Panc1 (cell line): ENCODE data around the gene LGALS3. TPM values are rescaled to one million over a fixed set of nuclear protein-coding genes. Genes with fewer than 3 reads are reported as not detected.

Source experiments
- ATAC-seq: fragments of 200-7000 bp; cut with Tn5 transposase; 2 replicates; pipeline ENCODE4 v1.9.1; 2020; ENCODE audit warnings: mild to moderate bottlenecking, moderate library complexity
- BruUV-seq: library from RNA; stranded (reverse); fragments of 400-500 nt; replicated peaks from 2 replicates; lab custom pipeline; 2021; lab: Mats Ljungman, UMichigan
- CTCF ChIA-PET: fragments of 300-600 bp; sonication (Branson Sonifier 250); formaldehyde crosslinking; loops from one replicate; lab custom pipeline; 2022; ENCODE audit warnings: antibody characterized with exemption; lab: Charles Lee
- POLR2A ChIA-PET: fragments of 300-600 bp; sonication (Branson Sonifier 250); formaldehyde crosslinking; loops from one replicate; lab custom pipeline; 2022; ENCODE audit warnings: antibody characterized with exemption; lab: Charles Lee
- DNase-seq: peaks from one replicate; pipeline ENCODE4 v3.0.0-alpha.2; 2010; ENCODE audit warnings: low read depth, low spot score
- H3K27ac ChIP-seq: 2 replicates; pipeline ENCODE4 v1.5.1; 2011; ENCODE audit warnings: mild to moderate bottlenecking, low read length, inconsistent platforms
- H3K27me3 ChIP-seq: fragments of 200-500 bp; sonication (Bioruptor generic); 2 replicates; pipeline ENCODE4 v1.6.0; 2014; ENCODE audit warnings: low read length, inconsistent platforms; ENCODE audit not compliant: control insufficient read depth, insufficient read depth
- H3K36me3 ChIP-seq: fragments of 200-500 bp; sonication (Bioruptor generic); 2 replicates; pipeline ENCODE4 v1.5.1; 2014; ENCODE audit warnings: inconsistent platforms, mild to moderate bottlenecking, low read length, moderate library complexity; ENCODE audit not compliant: control insufficient read depth, insufficient read depth
- H3K4me1 ChIP-seq: 2 replicates; pipeline ENCODE4 v1.5.1; 2011; ENCODE audit warnings: inconsistent platforms, mild to moderate bottlenecking, low read length, moderate library complexity; ENCODE audit not compliant: control insufficient read depth, insufficient read depth
- H3K4me3 ChIP-seq, 2 experiments: 2 replicates each; pipeline ENCODE4 v1.5.1; 2011 to 2012; ENCODE audit warnings: low read depth in 2 of 2, low read length in 2 of 2, mild to moderate bottlenecking in 2 of 2, inconsistent platforms in 1 of 2, moderate library complexity in 1 of 2
- H3K9me3 ChIP-seq: fragments of 200-500 bp; sonication (Bioruptor generic); 2 replicates; pipeline ENCODE4 v1.5.1; 2014; ENCODE audit warnings: low read depth, mild to moderate bottlenecking, inconsistent platforms, low read length, moderate library complexity; ENCODE audit not compliant: control insufficient read depth, insufficient read depth
- POLR2AphosphoS5 ChIP-seq: IDR thresholded peaks from 2 replicates; pipeline ENCODE4 v1.6.1; 2012; ENCODE audit warnings: mild to moderate bottlenecking, low read depth, low read length, moderate library complexity
- SIN3A ChIP-seq: IDR thresholded peaks from 2 replicates; pipeline ENCODE4 v1.6.1; 2012; ENCODE audit warnings: low read depth, mild to moderate bottlenecking, low read length, moderate library complexity, borderline replicate concordance; ENCODE audit not compliant: insufficient read depth
- TCF7L2 ChIP-seq: IDR thresholded peaks from 2 replicates; pipeline ENCODE4 v1.6.1; 2011; ENCODE audit warnings: mild to moderate bottlenecking, low read depth, low read length, inconsistent platforms
- in situ Hi-C: cut with HindIII; loops from 2 replicates; pipeline ENCODE4 v1.10.0; 2016; ENCODE audit warnings: low sequenced_read_pairs, low pct_unique_long_range_greater_than_20kb
- intact Hi-C: fragments of 100-400 bp; cut with micrococcal nuclease; formaldehyde crosslinking; loops from one replicate; pipeline ENCODE4 v1.10.0; 2022; ENCODE audit not compliant: unreplicated experiment
- total RNA-seq: library from RNA; stranded (reverse); gene quantifications from one replicate; pipeline ENCODE4 v1.2.1, GENCODE V29; 2021; ENCODE audit not compliant: unreplicated experiment
- TF ChIP-seq, protein P1 (sequence below), 2 experiments: IDR thresholded peaks; 2 replicates each; pipeline ENCODE4 v1.6.1; 2011 to 2012; ENCODE audit warnings: low read depth in 2 of 2, control low read depth in 1 of 2, low read length in 1 of 2, mild to moderate bottlenecking in 1 of 2, moderate library complexity in 1 of 2; ENCODE audit not compliant: insufficient read depth in 1 of 2
- TF ChIP-seq, protein P2 (sequence below): fragments of 450-650 bp; IDR thresholded peaks from 2 replicates; pipeline ENCODE4 v1.5.1; 2017; ENCODE audit warnings: mild to moderate bottlenecking

Gene LGALS3
- total RNA-seq, 1 experiment from 2014 or later, result 146 TPM

DNA sequence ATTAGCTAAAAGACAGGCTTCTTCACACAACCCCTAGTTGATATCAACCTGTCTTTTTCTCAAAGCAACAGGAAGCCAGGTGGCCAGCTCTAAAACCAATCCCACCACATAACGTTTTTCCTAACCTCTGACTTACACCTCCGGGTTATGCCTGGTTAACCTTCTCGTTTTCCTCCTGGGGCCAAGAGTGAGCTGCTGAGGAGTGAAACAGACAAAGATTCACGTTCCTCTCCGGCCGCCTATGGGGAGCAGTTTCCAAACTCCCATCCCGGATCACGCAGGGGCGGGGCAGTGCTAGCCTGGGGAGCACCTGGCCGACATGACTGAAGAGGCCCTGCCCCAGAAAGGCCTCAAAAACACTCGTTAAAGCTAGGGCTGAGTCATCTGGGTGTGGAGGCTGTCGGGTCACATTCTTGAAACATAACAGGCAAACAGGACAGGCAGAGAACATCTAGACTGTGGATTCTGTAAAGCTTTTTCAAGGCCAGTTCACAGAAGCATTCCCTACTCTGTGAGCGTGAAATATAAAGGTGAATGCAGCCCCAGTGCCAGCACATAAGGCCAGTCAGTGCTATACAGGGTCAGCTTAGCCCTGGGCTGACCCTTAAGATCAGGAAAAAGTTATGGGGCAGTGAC is 25.9 kb upstream of the LGALS3 start:
- Histone ChIP-seq H3K36me3 (no peaks in the 10 kb centered on the region), H3K4me1 (peaks cover 36% of the 10 kb centered on the region), H3K27me3 (no peaks in the 10 kb centered on the region), H3K4me3 (peak overlapping the region; percentile 11 to 51; a peak in 3 of 4 replicates), H3K27ac (peak overlapping the region; percentile 96), H3K9me3 (no peaks in the 10 kb centered on the region)
- peak; percentile 74 for DNase-seq
- ATAC-seq, result peak; percentile 86
- CTCF ChIA-PET, result interaction anchor here (0.7 kb wide), 1 partner anchor 58 kb away, joined by 8 read pairs; no protein-coding TSS in a partner anchor
- BruUV-seq, result no TSS peak
- in situ Hi-C loops, result no loop called here
- TF ChIP-seq TCF7L2 (no peak; the same call in 1 of the 2 replicates), SIN3A (no peak), POLR2AphosphoS5 (no peak)
- TF ChIP-seq, protein P1, sequence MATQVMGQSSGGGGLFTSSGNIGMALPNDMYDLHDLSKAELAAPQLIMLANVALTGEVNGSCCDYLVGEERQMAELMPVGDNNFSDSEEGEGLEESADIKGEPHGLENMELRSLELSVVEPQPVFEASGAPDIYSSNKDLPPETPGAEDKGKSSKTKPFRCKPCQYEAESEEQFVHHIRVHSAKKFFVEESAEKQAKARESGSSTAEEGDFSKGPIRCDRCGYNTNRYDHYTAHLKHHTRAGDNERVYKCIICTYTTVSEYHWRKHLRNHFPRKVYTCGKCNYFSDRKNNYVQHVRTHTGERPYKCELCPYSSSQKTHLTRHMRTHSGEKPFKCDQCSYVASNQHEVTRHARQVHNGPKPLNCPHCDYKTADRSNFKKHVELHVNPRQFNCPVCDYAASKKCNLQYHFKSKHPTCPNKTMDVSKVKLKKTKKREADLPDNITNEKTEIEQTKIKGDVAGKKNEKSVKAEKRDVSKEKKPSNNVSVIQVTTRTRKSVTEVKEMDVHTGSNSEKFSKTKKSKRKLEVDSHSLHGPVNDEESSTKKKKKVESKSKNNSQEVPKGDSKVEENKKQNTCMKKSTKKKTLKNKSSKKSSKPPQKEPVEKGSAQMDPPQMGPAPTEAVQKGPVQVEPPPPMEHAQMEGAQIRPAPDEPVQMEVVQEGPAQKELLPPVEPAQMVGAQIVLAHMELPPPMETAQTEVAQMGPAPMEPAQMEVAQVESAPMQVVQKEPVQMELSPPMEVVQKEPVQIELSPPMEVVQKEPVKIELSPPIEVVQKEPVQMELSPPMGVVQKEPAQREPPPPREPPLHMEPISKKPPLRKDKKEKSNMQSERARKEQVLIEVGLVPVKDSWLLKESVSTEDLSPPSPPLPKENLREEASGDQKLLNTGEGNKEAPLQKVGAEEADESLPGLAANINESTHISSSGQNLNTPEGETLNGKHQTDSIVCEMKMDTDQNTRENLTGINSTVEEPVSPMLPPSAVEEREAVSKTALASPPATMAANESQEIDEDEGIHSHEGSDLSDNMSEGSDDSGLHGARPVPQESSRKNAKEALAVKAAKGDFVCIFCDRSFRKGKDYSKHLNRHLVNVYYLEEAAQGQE (IDR thresholded peaks at IDR 0.05; ENCODE audit: insufficient read depth in 1 of 2, low read depth in 2 of 2, low read length in 1 of 2), result no peak
- TF ChIP-seq, protein P2, sequence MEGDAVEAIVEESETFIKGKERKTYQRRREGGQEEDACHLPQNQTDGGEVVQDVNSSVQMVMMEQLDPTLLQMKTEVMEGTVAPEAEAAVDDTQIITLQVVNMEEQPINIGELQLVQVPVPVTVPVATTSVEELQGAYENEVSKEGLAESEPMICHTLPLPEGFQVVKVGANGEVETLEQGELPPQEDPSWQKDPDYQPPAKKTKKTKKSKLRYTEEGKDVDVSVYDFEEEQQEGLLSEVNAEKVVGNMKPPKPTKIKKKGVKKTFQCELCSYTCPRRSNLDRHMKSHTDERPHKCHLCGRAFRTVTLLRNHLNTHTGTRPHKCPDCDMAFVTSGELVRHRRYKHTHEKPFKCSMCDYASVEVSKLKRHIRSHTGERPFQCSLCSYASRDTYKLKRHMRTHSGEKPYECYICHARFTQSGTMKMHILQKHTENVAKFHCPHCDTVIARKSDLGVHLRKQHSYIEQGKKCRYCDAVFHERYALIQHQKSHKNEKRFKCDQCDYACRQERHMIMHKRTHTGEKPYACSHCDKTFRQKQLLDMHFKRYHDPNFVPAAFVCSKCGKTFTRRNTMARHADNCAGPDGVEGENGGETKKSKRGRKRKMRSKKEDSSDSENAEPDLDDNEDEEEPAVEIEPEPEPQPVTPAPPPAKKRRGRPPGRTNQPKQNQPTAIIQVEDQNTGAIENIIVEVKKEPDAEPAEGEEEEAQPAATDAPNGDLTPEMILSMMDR, result no peak
- intact Hi-C loops, result no loop called here
- POLR2A ChIA-PET, result no interaction called here

DNA sequence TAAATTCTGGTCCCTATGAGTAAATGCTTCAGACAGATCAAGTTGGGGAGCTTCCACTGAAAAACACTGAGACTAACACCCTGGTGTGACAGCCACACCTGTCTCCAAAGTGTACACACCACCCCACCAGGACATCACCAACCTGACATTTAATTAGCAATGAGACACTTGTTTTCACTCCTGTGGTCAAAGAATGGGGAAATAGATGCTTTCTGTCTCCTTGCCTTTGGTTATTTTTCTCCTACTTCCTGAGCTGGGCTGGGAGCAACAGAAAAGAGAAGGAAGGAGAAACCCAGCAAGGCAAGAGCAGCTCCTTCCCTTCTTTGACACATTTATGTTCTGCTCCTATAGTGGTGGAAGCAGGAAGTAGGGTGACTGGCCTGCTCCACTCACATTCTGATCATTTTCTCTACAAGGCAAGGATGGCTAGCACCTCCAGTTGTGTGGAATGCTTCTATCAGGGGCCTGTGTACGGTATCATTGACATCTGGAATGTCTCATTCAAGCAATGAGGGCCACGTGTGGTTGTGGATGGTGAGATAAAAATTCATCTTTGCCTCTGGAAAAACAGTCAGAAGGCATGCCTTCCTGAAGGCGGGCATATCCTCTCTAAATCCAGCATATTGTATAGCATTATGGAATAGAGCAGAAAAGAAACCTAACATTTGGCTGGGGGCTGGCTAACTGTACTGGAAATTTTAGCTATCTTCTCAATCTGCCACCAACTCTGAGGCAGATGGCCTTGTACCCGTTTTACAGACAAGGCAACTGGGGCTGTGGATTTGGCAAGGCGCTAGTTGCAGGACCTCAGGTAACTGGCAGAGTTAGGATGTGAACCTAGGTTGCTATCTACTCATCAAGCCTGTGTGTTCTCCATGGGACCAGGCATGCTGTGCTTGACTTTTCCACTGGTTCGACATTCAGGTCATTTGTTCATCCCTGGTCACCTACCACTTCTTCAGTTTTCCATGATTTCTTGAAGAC is 24.8 kb upstream of the LGALS3 start:
- peaks cover 40% of the 10 kb centered on the region for H3K4me1 ChIP-seq
- H3K9me3 ChIP-seq, result no peaks in the 10 kb centered on the region
- no peak for TF ChIP-seq TCF7L2
- no peak for TF ChIP-seq SIN3A
- TF ChIP-seq, protein P2, result no peak
- TF ChIP-seq, protein P1 (IDR thresholded peaks at IDR 0.05; ENCODE audit: insufficient read depth in 1 of 2, low read depth in 2 of 2, low read length in 1 of 2), result no peak
- TF ChIP-seq POLR2AphosphoS5, result no peak
- intact Hi-C loops (no loop called here), in situ Hi-C loops (no loop called here)
- DNase-seq, result no peak
- peak overlapping the region; percentile 96 for H3K27ac ChIP-seq
- no peaks in the 10 kb centered on the region for H3K36me3 ChIP-seq
- no TSS peak for BruUV-seq
- ChIA-PET POLR2A (no interaction called here), CTCF (no interaction called here)
- H3K27me3 ChIP-seq, result no peaks in the 10 kb centered on the region
- no peak overlapping the region for H3K4me3 ChIP-seq
- no peak for ATAC-seq
